ENCODE data around the gene SSUH2. TPM values are rescaled to one million over a fixed set of nuclear protein-coding genes. Genes with fewer than 3 reads are reported as not detected.

Gene SSUH2
- total RNA-seq, 1 experiment from 2014 or later = 0.94 TPM

DNA sequence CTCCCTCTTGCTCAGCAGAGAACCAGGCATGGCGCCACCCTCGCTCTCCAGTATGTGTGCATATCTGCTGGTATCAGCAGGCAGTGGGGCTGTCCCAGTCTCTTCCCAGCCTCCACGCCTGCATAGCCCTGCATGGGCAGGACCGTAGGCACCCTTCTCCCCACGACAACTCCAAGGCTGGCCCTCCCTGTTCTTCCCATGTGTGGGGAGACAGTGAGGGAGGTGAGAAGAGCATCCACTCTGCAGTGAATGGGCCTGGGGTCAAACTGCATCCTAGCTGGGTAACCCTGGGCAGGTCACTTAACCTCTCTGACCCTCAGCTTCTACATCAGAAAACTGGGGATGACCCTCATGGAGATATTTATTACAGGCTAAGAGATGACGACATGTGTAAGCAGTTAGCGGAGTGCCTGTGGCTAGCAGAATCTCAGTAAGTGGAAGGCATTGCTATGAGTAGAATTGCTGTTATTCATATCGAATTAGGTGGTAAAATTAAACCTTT is 13.3 kb upstream of the SSUH2 start (continued):
- TF ChIP-seq, protein P1, sequence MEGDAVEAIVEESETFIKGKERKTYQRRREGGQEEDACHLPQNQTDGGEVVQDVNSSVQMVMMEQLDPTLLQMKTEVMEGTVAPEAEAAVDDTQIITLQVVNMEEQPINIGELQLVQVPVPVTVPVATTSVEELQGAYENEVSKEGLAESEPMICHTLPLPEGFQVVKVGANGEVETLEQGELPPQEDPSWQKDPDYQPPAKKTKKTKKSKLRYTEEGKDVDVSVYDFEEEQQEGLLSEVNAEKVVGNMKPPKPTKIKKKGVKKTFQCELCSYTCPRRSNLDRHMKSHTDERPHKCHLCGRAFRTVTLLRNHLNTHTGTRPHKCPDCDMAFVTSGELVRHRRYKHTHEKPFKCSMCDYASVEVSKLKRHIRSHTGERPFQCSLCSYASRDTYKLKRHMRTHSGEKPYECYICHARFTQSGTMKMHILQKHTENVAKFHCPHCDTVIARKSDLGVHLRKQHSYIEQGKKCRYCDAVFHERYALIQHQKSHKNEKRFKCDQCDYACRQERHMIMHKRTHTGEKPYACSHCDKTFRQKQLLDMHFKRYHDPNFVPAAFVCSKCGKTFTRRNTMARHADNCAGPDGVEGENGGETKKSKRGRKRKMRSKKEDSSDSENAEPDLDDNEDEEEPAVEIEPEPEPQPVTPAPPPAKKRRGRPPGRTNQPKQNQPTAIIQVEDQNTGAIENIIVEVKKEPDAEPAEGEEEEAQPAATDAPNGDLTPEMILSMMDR (IDR thresholded peaks at IDR 0.05) = no peak
- TF ChIP-seq, protein P2, sequence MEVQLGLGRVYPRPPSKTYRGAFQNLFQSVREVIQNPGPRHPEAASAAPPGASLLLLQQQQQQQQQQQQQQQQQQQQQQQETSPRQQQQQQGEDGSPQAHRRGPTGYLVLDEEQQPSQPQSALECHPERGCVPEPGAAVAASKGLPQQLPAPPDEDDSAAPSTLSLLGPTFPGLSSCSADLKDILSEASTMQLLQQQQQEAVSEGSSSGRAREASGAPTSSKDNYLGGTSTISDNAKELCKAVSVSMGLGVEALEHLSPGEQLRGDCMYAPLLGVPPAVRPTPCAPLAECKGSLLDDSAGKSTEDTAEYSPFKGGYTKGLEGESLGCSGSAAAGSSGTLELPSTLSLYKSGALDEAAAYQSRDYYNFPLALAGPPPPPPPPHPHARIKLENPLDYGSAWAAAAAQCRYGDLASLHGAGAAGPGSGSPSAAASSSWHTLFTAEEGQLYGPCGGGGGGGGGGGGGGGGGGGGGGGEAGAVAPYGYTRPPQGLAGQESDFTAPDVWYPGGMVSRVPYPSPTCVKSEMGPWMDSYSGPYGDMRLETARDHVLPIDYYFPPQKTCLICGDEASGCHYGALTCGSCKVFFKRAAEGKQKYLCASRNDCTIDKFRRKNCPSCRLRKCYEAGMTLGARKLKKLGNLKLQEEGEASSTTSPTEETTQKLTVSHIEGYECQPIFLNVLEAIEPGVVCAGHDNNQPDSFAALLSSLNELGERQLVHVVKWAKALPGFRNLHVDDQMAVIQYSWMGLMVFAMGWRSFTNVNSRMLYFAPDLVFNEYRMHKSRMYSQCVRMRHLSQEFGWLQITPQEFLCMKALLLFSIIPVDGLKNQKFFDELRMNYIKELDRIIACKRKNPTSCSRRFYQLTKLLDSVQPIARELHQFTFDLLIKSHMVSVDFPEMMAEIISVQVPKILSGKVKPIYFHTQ (CRISPR knock-in tag; IDR thresholded peaks at IDR 0.05) = no peak
- TF ChIP-seq MYBL2 (CRISPR knock-in tag; IDR thresholded peaks at IDR 0.05) = no peak
- TF ChIP-seq, protein P3, sequence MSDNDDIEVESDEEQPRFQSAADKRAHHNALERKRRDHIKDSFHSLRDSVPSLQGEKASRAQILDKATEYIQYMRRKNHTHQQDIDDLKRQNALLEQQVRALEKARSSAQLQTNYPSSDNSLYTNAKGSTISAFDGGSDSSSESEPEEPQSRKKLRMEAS (CRISPR knock-in tag; IDR thresholded peaks at IDR 0.05) = no peak

DNA sequence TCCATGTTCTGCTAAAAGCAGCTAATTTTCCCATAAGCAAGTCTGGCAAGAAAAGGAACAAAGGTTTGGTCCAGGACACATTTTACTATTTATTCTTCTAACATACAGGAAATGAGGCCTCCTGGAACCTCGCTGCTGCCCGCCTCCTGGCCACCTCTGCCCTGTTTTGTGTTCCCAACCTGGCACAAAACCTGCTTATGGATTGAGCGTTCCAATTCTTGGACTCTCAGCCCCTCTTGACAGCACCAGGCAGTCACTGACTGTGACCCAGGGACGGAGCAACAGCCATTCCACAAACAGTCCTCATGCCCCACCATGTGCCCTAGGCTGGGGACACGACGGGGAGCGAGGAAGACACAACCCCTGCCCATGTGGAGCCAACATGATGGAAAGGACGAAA is 11.6 kb upstream of the SSUH2 start:
- Mint-ChIP-seq H3K4me3 (no peak overlapping the region), H3K36me3 (no peaks in the 10 kb centered on the region), H3K4me1 (no peaks in the 10 kb centered on the region), H3K9me3 (peaks cover 10% of the 10 kb centered on the region), H3K27ac (no peak overlapping the region), H3K27me3 (ENCODE audit: low read depth) (peaks cover 22% of the 10 kb centered on the region)
- ChIA-PET CTCF (no interaction called here), POLR2A (no interaction called here)
- ATAC-seq (no peak), DNase-seq (ENCODE audit: low spot score) (no peak)
- TF ChIP-seq MYBL2 (CRISPR knock-in tag; IDR thresholded peaks at IDR 0.05) (no peak), EMX1 (CRISPR knock-in tag; IDR thresholded peaks at IDR 0.05) (no peak), FOXK1 (CRISPR knock-in tag; IDR thresholded peaks at IDR 0.05) (no peak), OVOL2 (CRISPR knock-in tag; IDR thresholded peaks at IDR 0.05; ENCODE audit: borderline replicate concordance) (no peak), GRHL2 (CRISPR knock-in tag; IDR thresholded peaks at IDR 0.05; ENCODE audit: insufficient replicate concordance, severe bottlenecking) (no peak), ETV6 (CRISPR knock-in tag; IDR thresholded peaks at IDR 0.05) (no peak), CREB1 (CRISPR knock-in tag; IDR thresholded peaks at IDR 0.05) (no peak), ZNF121 (CRISPR knock-in tag; IDR thresholded peaks at IDR 0.05) (no peak), PRRX2 (CRISPR knock-in tag; IDR thresholded peaks at IDR 0.05) (no peak), TEAD1 (CRISPR knock-in tag; IDR thresholded peaks at IDR 0.05) (no peak), ZNF219 (CRISPR knock-in tag; IDR thresholded peaks at IDR 0.05; ENCODE audit: borderline replicate concordance) (no peak), ZNF396 (CRISPR knock-in tag; IDR thresholded peaks at IDR 0.05; ENCODE audit: borderline replicate concordance) (no peak), ATF1 (CRISPR knock-in tag; IDR thresholded peaks at IDR 0.05) (no peak), NFATC4 (CRISPR knock-in tag; IDR thresholded peaks at IDR 0.05) (no peak), ZNF138 (CRISPR knock-in tag; conservative IDR thresholded peaks at IDR 0.05) (no peak), ZNF263 (CRISPR knock-in tag; IDR thresholded peaks at IDR 0.05; ENCODE audit: low read depth) (no peak)
- TF ChIP-seq, protein P4, sequence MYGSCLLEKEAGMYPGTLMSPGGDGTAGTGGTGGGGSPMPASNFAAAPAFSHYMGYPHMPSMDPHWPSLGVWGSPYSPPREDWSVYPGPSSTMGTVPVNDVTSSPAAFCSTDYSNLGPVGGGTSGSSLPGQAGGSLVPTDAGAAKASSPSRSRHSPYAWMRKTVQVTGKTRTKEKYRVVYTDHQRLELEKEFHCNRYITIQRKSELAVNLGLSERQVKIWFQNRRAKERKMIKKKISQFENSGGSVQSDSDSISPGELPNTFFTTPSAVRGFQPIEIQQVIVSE (CRISPR knock-in tag; IDR thresholded peaks at IDR 0.05; ENCODE audit: borderline replicate concordance) = no peak
- TF ChIP-seq, protein P5, sequence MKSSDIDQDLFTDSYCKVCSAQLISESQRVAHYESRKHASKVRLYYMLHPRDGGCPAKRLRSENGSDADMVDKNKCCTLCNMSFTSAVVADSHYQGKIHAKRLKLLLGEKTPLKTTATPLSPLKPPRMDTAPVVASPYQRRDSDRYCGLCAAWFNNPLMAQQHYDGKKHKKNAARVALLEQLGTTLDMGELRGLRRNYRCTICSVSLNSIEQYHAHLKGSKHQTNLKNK (CRISPR knock-in tag; IDR thresholded peaks at IDR 0.05) = no peak
- TF ChIP-seq, protein P6, sequence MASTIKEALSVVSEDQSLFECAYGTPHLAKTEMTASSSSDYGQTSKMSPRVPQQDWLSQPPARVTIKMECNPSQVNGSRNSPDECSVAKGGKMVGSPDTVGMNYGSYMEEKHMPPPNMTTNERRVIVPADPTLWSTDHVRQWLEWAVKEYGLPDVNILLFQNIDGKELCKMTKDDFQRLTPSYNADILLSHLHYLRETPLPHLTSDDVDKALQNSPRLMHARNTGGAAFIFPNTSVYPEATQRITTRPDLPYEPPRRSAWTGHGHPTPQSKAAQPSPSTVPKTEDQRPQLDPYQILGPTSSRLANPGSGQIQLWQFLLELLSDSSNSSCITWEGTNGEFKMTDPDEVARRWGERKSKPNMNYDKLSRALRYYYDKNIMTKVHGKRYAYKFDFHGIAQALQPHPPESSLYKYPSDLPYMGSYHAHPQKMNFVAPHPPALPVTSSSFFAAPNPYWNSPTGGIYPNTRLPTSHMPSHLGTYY (CRISPR knock-in tag; IDR thresholded peaks at IDR 0.05) = no peak
